Right atrium auricular region (tissue), 2 donors: ENCODE data around the gene PSMA8. TPM values are rescaled to one million over a fixed set of nuclear protein-coding genes. Genes with fewer than 3 reads are reported as not detected.
A peak's percentile ranks its signal among the peaks of the same experiment; 100 is the strongest.

Experiments used
- DNase-seq: peaks from one replicate; pipeline ENCODE4 v3.0.0-alpha.2; 2019; ENCODE audit warnings: low spot score
- H3K27ac ChIP-seq, 2 donors: fragments of 200-600 bp; sonication (generic); 1 replicate in 1 of 2; 2 replicates in 1 of 2; pipeline ENCODE4 v1.5.1; 2016 to 2019
- H3K27me3 ChIP-seq, 2 donors: fragments of 200-600 bp; sonication (generic); one replicate each; pipeline versions ENCODE4 v1.5.1 to v1.6.0; 2017 to 2019
- H3K36me3 ChIP-seq: fragments of 200-600 bp; sonication (generic); one replicate; pipeline ENCODE4 v1.5.1; 2016
- H3K4me1 ChIP-seq, 2 donors: fragments of 200-600 bp; sonication (generic); one replicate each; pipeline versions ENCODE4 v1.5.1 to v1.6.0; 2017 to 2019
- H3K4me3 ChIP-seq, 2 donors: fragments of 200-600 bp; sonication (generic); 1 replicate in 1 of 2; 2 replicates in 1 of 2; pipeline ENCODE4 v1.5.1; 2017 to 2019; ENCODE audit warnings: mild to moderate bottlenecking in 1 of 2, moderate library complexity in 1 of 2
- H3K9me3 ChIP-seq, 2 donors: fragments of 200-600 bp; sonication (generic); one replicate each; pipeline ENCODE4 v1.5.1; 2019
- CTCF ChIP-seq, 2 donors: fragments of 200-600 bp; sonication (generic); IDR thresholded peaks; one replicate each; pipeline ENCODE4 v1.5.1; 2019; ENCODE audit warnings: antibody characterized with exemption in 2 of 2
- total RNA-seq, 2 donors: library from RNA; depleted of rRNA; stranded (reverse); fragments of >200 nt; gene quantifications; one replicate each; pipeline ENCODE4 v1.1.0, GENCODE V29; 2016

The PSMA8 gene
- total RNA-seq, 2 donors from 2014 or later = not detected

- TF ChIP-seq CTCF (IDR thresholded peaks at IDR 0.05) = peak in 1 of 2 donors; percentile 28
- H3K27me3 ChIP-seq = no peaks in the 10 kb centered on the region
- peak within 1 kb of the TSS; percentile 96 to 97 for H3K27ac ChIP-seq
- peaks cover 15% of the 10 kb centered on the region for H3K36me3 ChIP-seq
- DNase-seq = peak; percentile 94
- H3K9me3 ChIP-seq = no peaks in the 10 kb centered on the region
- H3K4me1 ChIP-seq = peaks cover 0 to 18% of the 10 kb centered on the region in 2 donors
- peak within 1 kb of the TSS; percentile 80 to 89 for H3K4me3 ChIP-seq
These were observed 43.3 kb upstream of the PSMA8 start, which contains the start of gene SS18 for GRCh38 chr18:26090130-26091046. TSS of gene SS18 (minus strand) at chr18:26090613. CDS start at chr18:26090569, 44 bp downstream.

- H3K27me3 ChIP-seq = no peaks in the 10 kb centered on the region
- H3K4me1 ChIP-seq = peaks cover 0 to 18% of the 10 kb centered on the region in 2 donors
- TF ChIP-seq CTCF (IDR thresholded peaks at IDR 0.05) = no peak
- peak overlapping the region; percentile 96 to 97 for H3K27ac ChIP-seq
- no peaks in the 10 kb centered on the region for H3K9me3 ChIP-seq
- peak; percentile 74 for DNase-seq
- peaks cover 8% of the 10 kb centered on the region for H3K36me3 ChIP-seq
- H3K4me3 ChIP-seq = peak overlapping the region; percentile 80 to 89
These were observed 42.5 kb upstream of the PSMA8 start for GRCh38 chr18:26091047-26091630.

DNA sequence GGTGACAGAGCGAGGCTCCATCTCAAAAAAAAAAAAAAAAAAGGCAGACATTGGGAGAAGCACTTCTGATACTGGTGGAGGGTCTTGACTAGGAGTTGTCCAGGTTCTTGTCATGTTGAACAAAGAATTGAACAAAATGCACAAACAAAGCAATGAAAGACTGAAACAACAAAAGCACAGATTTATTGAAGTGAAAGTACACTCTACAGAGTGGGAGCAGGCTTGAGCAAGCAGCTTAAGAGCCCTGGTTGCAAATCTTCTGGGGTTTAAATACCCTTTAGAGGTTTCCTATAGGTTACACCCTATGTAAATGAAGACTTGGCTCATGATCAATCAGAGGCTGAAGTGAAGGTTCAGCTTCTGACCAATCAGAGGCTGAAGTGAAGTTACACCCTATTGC is 36.8 kb upstream of the PSMA8 start:
- no peaks in the 10 kb centered on the region for H3K27me3 ChIP-seq
- H3K36me3 ChIP-seq = no peaks in the 10 kb centered on the region
- H3K9me3 ChIP-seq = no peaks in the 10 kb centered on the region
- H3K27ac ChIP-seq = no peak overlapping the region
- no peak overlapping the region for H3K4me3 ChIP-seq
- H3K4me1 ChIP-seq = no peaks in the 10 kb centered on the region
- no peak for DNase-seq
- no peak for TF ChIP-seq CTCF (IDR thresholded peaks at IDR 0.05)

DNA sequence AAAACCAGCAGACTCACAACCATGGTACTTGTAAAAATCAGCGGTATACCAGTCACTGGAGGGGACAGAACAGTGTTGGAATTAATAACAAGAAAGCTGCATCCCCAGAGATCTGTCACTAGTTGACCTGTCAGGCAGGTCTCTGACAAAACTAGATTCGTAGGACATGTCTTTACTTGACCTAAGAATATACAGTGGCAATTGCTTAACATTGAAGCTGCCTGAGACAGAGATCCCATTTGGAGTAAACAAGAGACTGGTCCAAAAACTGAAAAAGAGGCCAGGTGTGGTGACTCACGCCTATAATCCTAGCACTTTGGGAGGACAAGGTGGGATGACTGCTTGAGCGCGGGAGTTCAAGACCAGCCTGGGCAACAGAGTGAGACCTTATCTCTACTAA is 36.1 kb upstream of the PSMA8 start:
- Histone ChIP-seq H3K9me3 (no peaks in the 10 kb centered on the region), H3K4me1 (no peaks in the 10 kb centered on the region), H3K27me3 (no peaks in the 10 kb centered on the region), H3K36me3 (no peaks in the 10 kb centered on the region), H3K4me3 (no peak overlapping the region), H3K27ac (no peak overlapping the region)
- TF ChIP-seq CTCF (IDR thresholded peaks at IDR 0.05) = no peak
- no peak for DNase-seq

DNA sequence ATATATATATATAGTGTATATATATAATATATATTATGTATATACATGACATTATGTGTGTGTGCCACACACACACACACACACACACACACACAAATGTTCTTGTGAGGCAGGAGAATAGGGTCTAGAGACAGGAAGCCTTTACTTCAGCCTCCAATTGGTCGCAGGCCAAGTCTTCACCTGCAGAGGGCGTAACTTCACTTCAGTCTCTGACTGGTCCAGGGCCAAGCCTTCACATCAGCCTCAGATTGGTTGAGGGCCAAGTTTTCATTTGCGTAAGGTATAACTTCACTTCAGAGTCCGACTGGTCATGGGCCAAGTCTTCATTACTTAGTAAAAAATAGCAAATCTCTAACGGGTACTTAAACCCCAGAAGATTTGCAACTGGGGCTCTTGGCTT is 30.1 kb upstream of the PSMA8 start:
- Histone ChIP-seq H3K27ac (no peak overlapping the region), H3K36me3 (no peaks in the 10 kb centered on the region), H3K4me1 (no peaks in the 10 kb centered on the region), H3K4me3 (no peak overlapping the region), H3K9me3 (no peaks in the 10 kb centered on the region), H3K27me3 (no peaks in the 10 kb centered on the region)
- DNase-seq = no peak
- TF ChIP-seq CTCF (IDR thresholded peaks at IDR 0.05) = no peak
